ENCODE results near the gene LY86.

DNA sequence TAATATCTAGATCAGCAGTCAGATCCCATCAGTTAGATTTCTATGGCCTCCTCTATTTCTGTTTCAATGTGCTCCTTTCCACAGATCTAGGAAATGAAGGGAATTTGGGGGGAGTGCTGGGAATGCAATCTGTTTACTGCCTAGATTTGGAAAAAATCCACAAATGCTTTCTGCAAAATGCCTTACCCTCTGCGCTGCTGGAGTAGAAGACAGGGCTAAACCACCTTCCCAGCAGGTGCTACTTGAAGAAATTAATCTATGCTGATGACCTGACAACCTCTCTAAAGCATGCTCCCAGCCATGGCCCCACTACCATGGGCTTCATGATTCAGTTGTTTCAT is 46.2 kb downstream of the LY86 start:
- TF ChIP-seq, protein P1, sequence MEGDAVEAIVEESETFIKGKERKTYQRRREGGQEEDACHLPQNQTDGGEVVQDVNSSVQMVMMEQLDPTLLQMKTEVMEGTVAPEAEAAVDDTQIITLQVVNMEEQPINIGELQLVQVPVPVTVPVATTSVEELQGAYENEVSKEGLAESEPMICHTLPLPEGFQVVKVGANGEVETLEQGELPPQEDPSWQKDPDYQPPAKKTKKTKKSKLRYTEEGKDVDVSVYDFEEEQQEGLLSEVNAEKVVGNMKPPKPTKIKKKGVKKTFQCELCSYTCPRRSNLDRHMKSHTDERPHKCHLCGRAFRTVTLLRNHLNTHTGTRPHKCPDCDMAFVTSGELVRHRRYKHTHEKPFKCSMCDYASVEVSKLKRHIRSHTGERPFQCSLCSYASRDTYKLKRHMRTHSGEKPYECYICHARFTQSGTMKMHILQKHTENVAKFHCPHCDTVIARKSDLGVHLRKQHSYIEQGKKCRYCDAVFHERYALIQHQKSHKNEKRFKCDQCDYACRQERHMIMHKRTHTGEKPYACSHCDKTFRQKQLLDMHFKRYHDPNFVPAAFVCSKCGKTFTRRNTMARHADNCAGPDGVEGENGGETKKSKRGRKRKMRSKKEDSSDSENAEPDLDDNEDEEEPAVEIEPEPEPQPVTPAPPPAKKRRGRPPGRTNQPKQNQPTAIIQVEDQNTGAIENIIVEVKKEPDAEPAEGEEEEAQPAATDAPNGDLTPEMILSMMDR (IDR thresholded peaks at IDR 0.05), result no peak
- TF ChIP-seq POLR2A (IDR thresholded peaks at IDR 0.05), result no peak

Measured in uterus (tissue), 2 donors.